Keratinocyte (primary cell): ENCODE results near the gene DNLZ. TPM values are rescaled to one million over a fixed set of nuclear protein-coding genes. Genes with fewer than 3 reads are reported as not detected.

Experiments used
- DNase-seq: peaks from one replicate; pipeline ENCODE4 v3.0.0-alpha.2; 2011; ENCODE audit warnings: low read depth, missing footprints, low spot score
- FAIRE-seq: peaks from 2 replicates; lab custom pipeline; 2011; peaks lifted over from hg19 to GRCh38; lab: Jason Lieb, UNC
- H2AFZ ChIP-seq: 2 replicates; pipeline ENCODE4 v1.6.0; 2012; ENCODE audit warnings: low read length, control low read depth, inconsistent platforms; ENCODE audit not compliant: control insufficient read depth
- H3K27ac ChIP-seq: 2 replicates; pipeline ENCODE4 v1.5.1; 2011; ENCODE audit warnings: low read length; ENCODE audit not compliant: control insufficient read depth, insufficient read depth
- H3K27me3 ChIP-seq: 3 replicates; pipeline ENCODE4 v1.6.0; 2011; ENCODE audit warnings: low read length; ENCODE audit not compliant: control insufficient read depth, insufficient read depth; ENCODE audit errors: extremely low read depth
- H3K36me3 ChIP-seq, 2 experiments: 2 replicates in 1 of 2; 3 replicates in 1 of 2; pipeline ENCODE4 v1.5.1; 2011; ENCODE audit warnings: low read length in 2 of 2, mild to moderate bottlenecking in 1 of 2; ENCODE audit not compliant: control insufficient read depth in 2 of 2, insufficient read depth in 2 of 2; ENCODE audit errors: extremely low read depth in 1 of 2
- H3K4me1 ChIP-seq: 3 replicates; pipeline ENCODE4 v1.5.1; 2011; ENCODE audit warnings: low read length; ENCODE audit not compliant: control insufficient read depth, insufficient read depth; ENCODE audit errors: extremely low read depth
- H3K4me2 ChIP-seq: 3 replicates; pipeline ENCODE4 v1.6.0; 2011; ENCODE audit warnings: low read depth, low read length; ENCODE audit not compliant: control insufficient read depth, insufficient read depth; ENCODE audit errors: extremely low read depth
- H3K4me3 ChIP-seq, 3 experiments: fragments of 200-600 bp in 1 of 3; sonication (generic) in 1 of 3; 2 replicates in 2 of 3; 3 replicates in 1 of 3; pipeline ENCODE4 v1.5.1; 2011 to 2016; ENCODE audit warnings: low read length in 3 of 3, mild to moderate bottlenecking in 3 of 3, control low read depth in 2 of 3, inconsistent platforms in 1 of 3, low read depth in 1 of 3, mixed read lengths in 1 of 3, mixed run types in 1 of 3, moderate library complexity in 1 of 3; ENCODE audit not compliant: control insufficient read depth in 2 of 3, insufficient read depth in 2 of 3; ENCODE audit errors: extremely low read depth in 1 of 3
- H3K79me2 ChIP-seq: 2 replicates; pipeline ENCODE4 v1.6.0; 2012; ENCODE audit warnings: low read length; ENCODE audit not compliant: control insufficient read depth, insufficient read depth
- H3K9ac ChIP-seq: 3 replicates; pipeline ENCODE4 v1.6.0; 2011; ENCODE audit warnings: low read length; ENCODE audit not compliant: control insufficient read depth, insufficient read depth; ENCODE audit errors: extremely low read depth
- H3K9me1 ChIP-seq: 3 replicates; pipeline ENCODE4 v1.6.0; 2011; ENCODE audit warnings: low read length; ENCODE audit not compliant: control insufficient read depth, insufficient read depth; ENCODE audit errors: extremely low read depth
- H3K9me3 ChIP-seq: 2 replicates; pipeline ENCODE4 v1.5.1; 2012; ENCODE audit warnings: low read depth, low read length; ENCODE audit not compliant: control insufficient read depth
- H4K20me1 ChIP-seq: 3 replicates; pipeline ENCODE4 v1.6.0; 2011; ENCODE audit warnings: low read length; ENCODE audit not compliant: control insufficient read depth, insufficient read depth; ENCODE audit errors: extremely low read depth
- EZH2 ChIP-seq: IDR thresholded peaks from one replicate; pipeline ENCODE4 v1.6.1; 2012; ENCODE audit warnings: inconsistent platforms, mild to moderate bottlenecking, low read length, moderate library complexity
- dilution Hi-C: fragments of 300-500 bp; cut with MboI; formaldehyde crosslinking; loops from one replicate; pipeline ENCODE4 v1.7.0; 2020; ENCODE audit warnings: low sequenced_read_pairs; ENCODE audit not compliant: extremely low pct_ligation_motif_present
- polyA plus RNA-seq, 5 experiments: library from polyadenylated mRNA; depleted of rRNA in 3 of 5; stranded (reverse) in 3 of 5; stranded (forward) in 1 of 5; unstranded in 1 of 5; fragments of >200 nt; gene quantifications; 1 replicate in 1 of 5; 2 replicates in 3 of 5; 3 replicates in 1 of 5; pipeline versions ENCODE4 v1.2.1 to v1.2.3, GENCODE V29; 2011 to 2012; ENCODE audit warnings: missing spikeins in 2 of 5, low read depth in 1 of 5, low replicate concordance in 1 of 5
- TF ChIP-seq, protein P1 (sequence below), 3 experiments: IDR thresholded peaks in 1 of 3; conservative IDR thresholded peaks in 1 of 3; optimal IDR thresholded peaks in 1 of 3; 2 replicates in 2 of 3; 3 replicates in 1 of 3; pipeline versions ENCODE3 to v1.5.1; 2011; ENCODE audit warnings: low read length in 3 of 3, mild to moderate bottlenecking in 3 of 3, moderate library complexity in 2 of 3, control low read depth in 1 of 3, inconsistent platforms in 1 of 3; ENCODE audit not compliant: insufficient read depth in 2 of 3; ENCODE audit errors: extremely low read depth in 1 of 3

The DNLZ gene
- polyA plus RNA-seq, 1 donor (not counting 4 experiments of a cell fraction or from before 2014, with no cell fraction given), result 6.7 TPM

DNA sequence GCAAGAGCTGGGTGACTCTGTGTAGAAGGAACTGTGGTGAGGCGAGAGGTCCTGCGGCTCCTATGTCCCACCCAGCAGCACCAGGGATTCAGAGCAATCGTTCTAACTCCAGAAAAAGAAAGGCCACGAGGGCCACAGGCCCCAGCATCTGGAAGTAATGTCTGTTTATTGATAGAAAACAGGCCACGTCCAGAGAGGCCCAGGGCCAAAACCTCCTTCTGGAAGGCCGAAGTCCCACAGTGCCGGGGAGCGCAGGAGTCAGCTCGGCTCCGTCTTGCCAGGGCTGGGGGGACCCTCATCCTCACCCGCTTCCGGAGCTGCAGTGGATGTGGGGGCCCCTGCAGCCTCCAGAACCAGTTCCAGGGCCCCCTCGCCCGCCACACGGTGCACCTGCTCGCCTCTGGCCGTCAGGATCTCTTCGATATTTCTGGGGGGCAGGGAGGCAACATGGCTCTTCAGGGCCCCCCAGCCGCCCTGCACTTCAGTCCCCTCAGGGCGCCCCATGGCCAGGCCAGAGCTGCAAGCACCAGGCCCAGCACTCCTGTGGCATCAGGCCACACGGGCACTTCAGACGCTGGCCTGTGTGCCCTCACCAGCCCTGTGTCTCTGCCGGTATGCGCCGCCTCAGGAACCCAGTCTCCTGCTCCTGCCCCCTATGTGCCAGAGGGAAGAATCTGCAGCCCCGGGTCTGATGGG lies 1.6 kb downstream of the DNLZ start:
- no peaks in the 10 kb centered on the region for H3K9me3 ChIP-seq
- FAIRE-seq (no peak), DNase-seq (no peak)
- no peak overlapping the region for H3K4me3 ChIP-seq
- H3K4me1 ChIP-seq, result peaks cover 12% of the 10 kb centered on the region
- H3K4me2 ChIP-seq, result no peak overlapping the region
- no peak overlapping the region for H2AFZ ChIP-seq
- H3K27ac ChIP-seq, result no peak overlapping the region
- no peaks in the 10 kb centered on the region for H4K20me1 ChIP-seq
- H3K9ac ChIP-seq, result no peak overlapping the region
- H3K27me3 ChIP-seq, result no peaks in the 10 kb centered on the region
- dilution Hi-C loops, result no loop called here
- H3K9me1 ChIP-seq, result no peaks in the 10 kb centered on the region
- no peak for TF ChIP-seq EZH2
- H3K79me2 ChIP-seq, result no peaks in the 10 kb centered on the region
- H3K36me3 ChIP-seq, result peaks cover 0 to 3% of the 10 kb centered on the region in 2 experiments

- DNase-seq (no peak), FAIRE-seq (no peak)
- H3K4me3 ChIP-seq, result no peak overlapping the region
- dilution Hi-C loops, result no loop called here
- no peaks in the 10 kb centered on the region for H3K27me3 ChIP-seq
- H4K20me1 ChIP-seq, result no peaks in the 10 kb centered on the region
- H3K9ac ChIP-seq, result no peak overlapping the region
- H3K4me2 ChIP-seq, result no peak overlapping the region
- H3K4me1 ChIP-seq, result peaks cover 12% of the 10 kb centered on the region
- peaks cover 0 to 3% of the 10 kb centered on the region in 2 experiments for H3K36me3 ChIP-seq
- no peaks in the 10 kb centered on the region for H3K9me3 ChIP-seq
- H3K9me1 ChIP-seq, result no peaks in the 10 kb centered on the region
- no peak overlapping the region for H2AFZ ChIP-seq
- no peak overlapping the region for H3K27ac ChIP-seq
- TF ChIP-seq, protein P1, sequence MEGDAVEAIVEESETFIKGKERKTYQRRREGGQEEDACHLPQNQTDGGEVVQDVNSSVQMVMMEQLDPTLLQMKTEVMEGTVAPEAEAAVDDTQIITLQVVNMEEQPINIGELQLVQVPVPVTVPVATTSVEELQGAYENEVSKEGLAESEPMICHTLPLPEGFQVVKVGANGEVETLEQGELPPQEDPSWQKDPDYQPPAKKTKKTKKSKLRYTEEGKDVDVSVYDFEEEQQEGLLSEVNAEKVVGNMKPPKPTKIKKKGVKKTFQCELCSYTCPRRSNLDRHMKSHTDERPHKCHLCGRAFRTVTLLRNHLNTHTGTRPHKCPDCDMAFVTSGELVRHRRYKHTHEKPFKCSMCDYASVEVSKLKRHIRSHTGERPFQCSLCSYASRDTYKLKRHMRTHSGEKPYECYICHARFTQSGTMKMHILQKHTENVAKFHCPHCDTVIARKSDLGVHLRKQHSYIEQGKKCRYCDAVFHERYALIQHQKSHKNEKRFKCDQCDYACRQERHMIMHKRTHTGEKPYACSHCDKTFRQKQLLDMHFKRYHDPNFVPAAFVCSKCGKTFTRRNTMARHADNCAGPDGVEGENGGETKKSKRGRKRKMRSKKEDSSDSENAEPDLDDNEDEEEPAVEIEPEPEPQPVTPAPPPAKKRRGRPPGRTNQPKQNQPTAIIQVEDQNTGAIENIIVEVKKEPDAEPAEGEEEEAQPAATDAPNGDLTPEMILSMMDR (optimal IDR thresholded peaks at IDR 0.05 in 1 of 3, IDR thresholded peaks at IDR 0.05 in 1 of 3, conservative IDR thresholded peaks at IDR 0.05 in 1 of 3; ENCODE audit: extremely low read depth in 1 of 3, insufficient read depth in 2 of 3, low read length in 3 of 3), result no peak
- TF ChIP-seq EZH2, result no peak
- no peaks in the 10 kb centered on the region for H3K79me2 ChIP-seq
Observed at GRCh38 chr9:136361047-136361753, 2.3 kb downstream of the DNLZ start.
